Loucy (cell line): ENCODE measurements around the gene OSBPL2.

Experiments used
- EZH2phosphoT487 ChIP-seq: fragments of 200-600 bp; IDR thresholded peaks from 2 replicates; pipeline ENCODE4 v1.6.1; 2018; ENCODE audit warnings: antibody characterized with exemption, mild to moderate bottlenecking, moderate library complexity, borderline replicate concordance
- TF ChIP-seq, protein P1 (sequence below): fragments of 200-600 bp; sonication (generic); conservative IDR thresholded peaks from 2 replicates; pipeline ENCODE4 v1.5.1; 2014; ENCODE audit warnings: mild to moderate bottlenecking, antibody characterized with exemption, low read length

DNA sequence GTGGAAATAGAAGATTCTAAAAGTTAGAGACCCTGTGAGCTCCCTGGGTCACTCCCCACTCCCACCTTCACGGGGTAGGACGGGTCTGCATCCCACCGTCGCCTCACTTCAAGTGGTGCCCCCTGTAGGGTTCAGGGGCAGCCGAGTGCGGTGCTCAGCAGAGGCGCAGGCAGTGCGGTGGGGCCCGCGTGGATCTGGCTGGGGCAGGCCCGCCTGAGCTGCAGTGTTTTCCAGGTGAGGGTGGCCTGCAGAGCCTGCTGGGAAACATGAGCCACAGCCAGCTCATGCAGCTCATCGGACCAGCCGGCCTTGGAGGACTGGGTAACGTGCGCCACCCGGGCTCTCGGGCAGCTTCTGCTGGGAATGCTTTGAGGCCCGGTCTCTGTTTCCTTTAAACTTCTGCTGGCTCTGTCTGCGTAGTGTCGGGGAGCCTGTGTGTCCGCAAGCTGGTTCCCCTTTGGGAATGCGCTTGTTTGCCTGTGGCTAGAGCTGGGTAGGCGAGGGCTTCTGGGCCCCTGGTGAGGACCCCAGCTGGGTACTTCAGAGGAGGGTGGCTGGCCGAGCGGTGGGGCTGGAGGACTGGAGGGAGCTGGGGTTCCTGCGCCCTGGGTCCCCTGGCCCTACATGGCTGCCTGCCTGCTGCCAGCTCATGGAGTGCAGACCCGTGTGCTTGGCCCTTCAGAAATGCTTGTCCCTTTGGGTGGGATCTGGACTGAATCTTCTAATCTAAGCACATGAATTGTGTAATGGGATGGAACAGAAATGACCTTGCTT lies 68.3 kb downstream of the OSBPL2 start:
- TF ChIP-seq, protein P1, sequence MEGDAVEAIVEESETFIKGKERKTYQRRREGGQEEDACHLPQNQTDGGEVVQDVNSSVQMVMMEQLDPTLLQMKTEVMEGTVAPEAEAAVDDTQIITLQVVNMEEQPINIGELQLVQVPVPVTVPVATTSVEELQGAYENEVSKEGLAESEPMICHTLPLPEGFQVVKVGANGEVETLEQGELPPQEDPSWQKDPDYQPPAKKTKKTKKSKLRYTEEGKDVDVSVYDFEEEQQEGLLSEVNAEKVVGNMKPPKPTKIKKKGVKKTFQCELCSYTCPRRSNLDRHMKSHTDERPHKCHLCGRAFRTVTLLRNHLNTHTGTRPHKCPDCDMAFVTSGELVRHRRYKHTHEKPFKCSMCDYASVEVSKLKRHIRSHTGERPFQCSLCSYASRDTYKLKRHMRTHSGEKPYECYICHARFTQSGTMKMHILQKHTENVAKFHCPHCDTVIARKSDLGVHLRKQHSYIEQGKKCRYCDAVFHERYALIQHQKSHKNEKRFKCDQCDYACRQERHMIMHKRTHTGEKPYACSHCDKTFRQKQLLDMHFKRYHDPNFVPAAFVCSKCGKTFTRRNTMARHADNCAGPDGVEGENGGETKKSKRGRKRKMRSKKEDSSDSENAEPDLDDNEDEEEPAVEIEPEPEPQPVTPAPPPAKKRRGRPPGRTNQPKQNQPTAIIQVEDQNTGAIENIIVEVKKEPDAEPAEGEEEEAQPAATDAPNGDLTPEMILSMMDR: no peak
- no peak for TF ChIP-seq EZH2phosphoT487
